B cell (primary cell): ENCODE measurements around the gene CCNT1.

Source experiments
- EZH2 ChIP-seq: IDR thresholded peaks from 2 replicates; pipeline ENCODE4 v1.6.1; 2012; ENCODE audit warnings: borderline replicate concordance, low read depth, mild to moderate bottlenecking, moderate library complexity, low read length; ENCODE audit not compliant: insufficient read depth, poor library complexity, severe bottlenecking
- TF ChIP-seq, protein P1 (sequence below): fragments of 200-600 bp; IDR thresholded peaks from one replicate; pipeline ENCODE4 v1.8.0; 2022; ENCODE audit warnings: antibody characterized with exemption, mild to moderate bottlenecking

DNA sequence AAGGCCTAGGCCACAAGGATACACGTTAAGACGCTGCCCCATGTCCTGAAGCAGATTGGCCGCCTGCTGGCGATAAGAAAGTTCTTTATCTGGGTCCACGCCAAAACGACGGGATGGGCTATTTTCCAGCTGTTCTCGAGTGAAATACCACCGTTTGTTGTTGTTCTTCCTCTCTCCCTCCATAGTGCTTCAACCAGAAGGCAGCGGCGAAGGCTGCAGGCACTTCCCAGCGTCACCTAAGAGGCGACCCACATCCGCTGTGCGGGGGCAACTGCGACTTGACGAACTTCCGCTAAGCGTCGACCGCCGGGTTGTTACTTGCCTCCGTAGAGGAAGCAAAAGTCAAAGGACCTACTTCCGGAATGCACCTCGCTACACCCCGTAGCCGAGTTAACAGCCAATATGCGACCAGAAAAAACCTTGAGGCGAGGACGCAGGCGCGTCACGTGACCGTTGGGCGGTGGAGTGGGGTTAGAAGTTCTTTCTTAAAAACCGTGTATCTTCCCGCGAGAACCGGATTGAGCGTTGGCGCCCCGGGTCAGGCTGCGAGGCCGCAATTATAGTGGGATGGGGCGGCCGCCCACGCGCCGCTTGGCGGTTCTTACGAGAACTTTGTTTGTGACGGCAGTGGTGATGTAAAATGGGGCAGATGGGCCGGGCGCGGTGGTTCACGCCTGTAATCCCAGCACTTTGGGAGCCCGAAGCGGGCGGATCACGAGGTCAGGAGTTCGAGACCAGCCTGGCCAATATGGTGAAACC, at the start of gene CCNT1:
- TF ChIP-seq, protein P1, sequence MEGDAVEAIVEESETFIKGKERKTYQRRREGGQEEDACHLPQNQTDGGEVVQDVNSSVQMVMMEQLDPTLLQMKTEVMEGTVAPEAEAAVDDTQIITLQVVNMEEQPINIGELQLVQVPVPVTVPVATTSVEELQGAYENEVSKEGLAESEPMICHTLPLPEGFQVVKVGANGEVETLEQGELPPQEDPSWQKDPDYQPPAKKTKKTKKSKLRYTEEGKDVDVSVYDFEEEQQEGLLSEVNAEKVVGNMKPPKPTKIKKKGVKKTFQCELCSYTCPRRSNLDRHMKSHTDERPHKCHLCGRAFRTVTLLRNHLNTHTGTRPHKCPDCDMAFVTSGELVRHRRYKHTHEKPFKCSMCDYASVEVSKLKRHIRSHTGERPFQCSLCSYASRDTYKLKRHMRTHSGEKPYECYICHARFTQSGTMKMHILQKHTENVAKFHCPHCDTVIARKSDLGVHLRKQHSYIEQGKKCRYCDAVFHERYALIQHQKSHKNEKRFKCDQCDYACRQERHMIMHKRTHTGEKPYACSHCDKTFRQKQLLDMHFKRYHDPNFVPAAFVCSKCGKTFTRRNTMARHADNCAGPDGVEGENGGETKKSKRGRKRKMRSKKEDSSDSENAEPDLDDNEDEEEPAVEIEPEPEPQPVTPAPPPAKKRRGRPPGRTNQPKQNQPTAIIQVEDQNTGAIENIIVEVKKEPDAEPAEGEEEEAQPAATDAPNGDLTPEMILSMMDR = no peak
- no peak for TF ChIP-seq EZH2
